ENCODE results near the gene HUWE1. TPM values are rescaled to one million over a fixed set of nuclear protein-coding genes. Genes with fewer than 3 reads are reported as not detected.

The HUWE1 gene
- total RNA-seq, 1 experiment from 2014 or later = 536 TPM

DNA sequence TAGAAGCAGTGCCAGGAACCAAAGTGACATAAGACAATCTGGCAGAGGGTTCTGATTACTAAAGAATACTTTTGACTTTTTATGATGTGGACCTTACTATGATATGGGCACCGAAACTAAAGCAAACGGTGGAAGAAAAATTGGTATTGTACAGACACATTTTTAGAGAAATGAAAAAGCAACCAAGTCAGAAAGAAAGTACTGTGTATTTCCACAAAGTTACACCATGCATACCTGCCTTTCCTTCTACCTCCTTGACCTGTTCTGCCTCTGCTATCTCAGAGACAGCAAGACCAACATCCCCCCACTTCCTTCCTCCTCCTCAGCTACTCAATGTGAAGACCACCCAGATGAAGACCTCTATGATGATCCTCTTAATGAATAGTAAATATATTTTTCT is 88.3 kb downstream of the HUWE1 start:
- Histone ChIP-seq H3K4me1 (replicated peaks; ENCODE audit: insufficient read depth) (no peaks in the 10 kb centered on the region), H3F3A (ENCODE audit: insufficient read depth, low read depth) (no peaks in the 10 kb centered on the region), H2AFZ (no peak overlapping the region), H3K27me3 (ENCODE audit: insufficient read depth, low read depth) (no peaks in the 10 kb centered on the region), H3K9me3 (ENCODE audit: insufficient read depth, low read depth) (no peaks in the 10 kb centered on the region), H3K9me2 (ENCODE audit: insufficient read depth) (no peaks in the 10 kb centered on the region), H3K27ac (no peak overlapping the region), H3K4me2 (no peak overlapping the region), H3K79me2 (ENCODE audit: low read depth) (no peaks in the 10 kb centered on the region), H3K4me3 (no peak overlapping the region), H3K36me3 (ENCODE audit: low read depth) (no peaks in the 10 kb centered on the region), H4K20me1 (ENCODE audit: insufficient read depth) (no peaks in the 10 kb centered on the region)
- intact Hi-C loops (cut with micrococcal nuclease; ENCODE audit: unreplicated experiment) = no loop called here
- CTCF ChIA-PET = no interaction called here
- POLR2A ChIA-PET (ENCODE audit: unreplicated experiment) = no interaction called here
- TF ChIP-seq, protein P1, sequence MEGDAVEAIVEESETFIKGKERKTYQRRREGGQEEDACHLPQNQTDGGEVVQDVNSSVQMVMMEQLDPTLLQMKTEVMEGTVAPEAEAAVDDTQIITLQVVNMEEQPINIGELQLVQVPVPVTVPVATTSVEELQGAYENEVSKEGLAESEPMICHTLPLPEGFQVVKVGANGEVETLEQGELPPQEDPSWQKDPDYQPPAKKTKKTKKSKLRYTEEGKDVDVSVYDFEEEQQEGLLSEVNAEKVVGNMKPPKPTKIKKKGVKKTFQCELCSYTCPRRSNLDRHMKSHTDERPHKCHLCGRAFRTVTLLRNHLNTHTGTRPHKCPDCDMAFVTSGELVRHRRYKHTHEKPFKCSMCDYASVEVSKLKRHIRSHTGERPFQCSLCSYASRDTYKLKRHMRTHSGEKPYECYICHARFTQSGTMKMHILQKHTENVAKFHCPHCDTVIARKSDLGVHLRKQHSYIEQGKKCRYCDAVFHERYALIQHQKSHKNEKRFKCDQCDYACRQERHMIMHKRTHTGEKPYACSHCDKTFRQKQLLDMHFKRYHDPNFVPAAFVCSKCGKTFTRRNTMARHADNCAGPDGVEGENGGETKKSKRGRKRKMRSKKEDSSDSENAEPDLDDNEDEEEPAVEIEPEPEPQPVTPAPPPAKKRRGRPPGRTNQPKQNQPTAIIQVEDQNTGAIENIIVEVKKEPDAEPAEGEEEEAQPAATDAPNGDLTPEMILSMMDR (conservative IDR thresholded peaks at IDR 0.05) = no peak
- TF ChIP-seq EZH2 (IDR thresholded peaks at IDR 0.05; ENCODE audit: low read depth) = no peak
- BruUV-seq (replicated peaks) = no TSS peak
- no peak for DNase-seq

GRCh38 chrX:53595266-53595810 is 91.2 kb downstream of the HUWE1 start:
- DNase-seq = no peak
- H3K4me2 ChIP-seq = no peak overlapping the region
- no peaks in the 10 kb centered on the region for H4K20me1 ChIP-seq (ENCODE audit: insufficient read depth)
- no peak overlapping the region for H2AFZ ChIP-seq
- no TSS peak for BruUV-seq (replicated peaks)
- H3K9me3 ChIP-seq (ENCODE audit: insufficient read depth, low read depth) = no peaks in the 10 kb centered on the region
- ChIA-PET POLR2A (ENCODE audit: unreplicated experiment) (no interaction called here), CTCF (no interaction called here)
- intact Hi-C loops (cut with micrococcal nuclease; ENCODE audit: unreplicated experiment) = no loop called here
- no peaks in the 10 kb centered on the region for H3F3A ChIP-seq (ENCODE audit: insufficient read depth, low read depth)
- no peak overlapping the region for H3K27ac ChIP-seq
- H3K9me2 ChIP-seq (ENCODE audit: insufficient read depth) = no peaks in the 10 kb centered on the region
- no peaks in the 10 kb centered on the region for H3K4me1 ChIP-seq (replicated peaks; ENCODE audit: insufficient read depth)
- no peak overlapping the region for H3K4me3 ChIP-seq
- no peaks in the 10 kb centered on the region for H3K36me3 ChIP-seq (ENCODE audit: low read depth)
- TF ChIP-seq, protein P1 (conservative IDR thresholded peaks at IDR 0.05) = no peak
- TF ChIP-seq EZH2 (IDR thresholded peaks at IDR 0.05; ENCODE audit: low read depth) = no peak
- no peaks in the 10 kb centered on the region for H3K27me3 ChIP-seq (ENCODE audit: insufficient read depth, low read depth)
- no peaks in the 10 kb centered on the region for H3K79me2 ChIP-seq (ENCODE audit: low read depth)

DNA sequence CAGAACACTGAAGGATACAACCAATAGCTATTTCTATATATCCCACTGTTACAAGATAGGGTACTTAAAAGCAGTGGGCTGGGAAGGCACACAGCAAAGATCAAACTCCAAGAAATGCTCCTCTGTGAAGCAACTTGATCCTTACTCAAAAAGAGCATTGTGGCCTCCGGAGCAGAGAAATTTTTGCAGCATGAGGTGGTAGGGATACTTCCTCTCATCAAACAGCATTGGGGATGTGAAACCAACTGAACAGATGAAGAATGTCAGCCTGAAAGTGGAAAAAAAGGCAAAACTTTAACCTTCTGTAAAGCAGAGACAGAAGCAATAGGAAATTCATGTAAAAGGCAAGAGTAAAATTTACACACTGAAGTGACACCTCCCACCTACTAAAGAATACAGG is 92.2 kb downstream of the HUWE1 start:
- H3K4me2 ChIP-seq = no peak overlapping the region
- H3K27ac ChIP-seq = no peak overlapping the region
- H3K27me3 ChIP-seq (ENCODE audit: insufficient read depth, low read depth) = no peaks in the 10 kb centered on the region
- no TSS peak for BruUV-seq (replicated peaks)
- POLR2A ChIA-PET (ENCODE audit: unreplicated experiment) = no interaction called here
- H3K4me1 ChIP-seq (replicated peaks; ENCODE audit: insufficient read depth) = no peaks in the 10 kb centered on the region
- H3K9me2 ChIP-seq (ENCODE audit: insufficient read depth) = no peaks in the 10 kb centered on the region
- intact Hi-C loops (cut with micrococcal nuclease; ENCODE audit: unreplicated experiment) = no loop called here
- CTCF ChIA-PET = no interaction called here
- TF ChIP-seq EZH2 (IDR thresholded peaks at IDR 0.05; ENCODE audit: low read depth) = no peak
- no peaks in the 10 kb centered on the region for H3F3A ChIP-seq (ENCODE audit: insufficient read depth, low read depth)
- no peaks in the 10 kb centered on the region for H3K36me3 ChIP-seq (ENCODE audit: low read depth)
- no peaks in the 10 kb centered on the region for H3K9me3 ChIP-seq (ENCODE audit: insufficient read depth, low read depth)
- no peaks in the 10 kb centered on the region for H4K20me1 ChIP-seq (ENCODE audit: insufficient read depth)
- no peaks in the 10 kb centered on the region for H3K79me2 ChIP-seq (ENCODE audit: low read depth)
- no peak overlapping the region for H3K4me3 ChIP-seq
- no peak for DNase-seq
- no peak overlapping the region for H2AFZ ChIP-seq

DNA sequence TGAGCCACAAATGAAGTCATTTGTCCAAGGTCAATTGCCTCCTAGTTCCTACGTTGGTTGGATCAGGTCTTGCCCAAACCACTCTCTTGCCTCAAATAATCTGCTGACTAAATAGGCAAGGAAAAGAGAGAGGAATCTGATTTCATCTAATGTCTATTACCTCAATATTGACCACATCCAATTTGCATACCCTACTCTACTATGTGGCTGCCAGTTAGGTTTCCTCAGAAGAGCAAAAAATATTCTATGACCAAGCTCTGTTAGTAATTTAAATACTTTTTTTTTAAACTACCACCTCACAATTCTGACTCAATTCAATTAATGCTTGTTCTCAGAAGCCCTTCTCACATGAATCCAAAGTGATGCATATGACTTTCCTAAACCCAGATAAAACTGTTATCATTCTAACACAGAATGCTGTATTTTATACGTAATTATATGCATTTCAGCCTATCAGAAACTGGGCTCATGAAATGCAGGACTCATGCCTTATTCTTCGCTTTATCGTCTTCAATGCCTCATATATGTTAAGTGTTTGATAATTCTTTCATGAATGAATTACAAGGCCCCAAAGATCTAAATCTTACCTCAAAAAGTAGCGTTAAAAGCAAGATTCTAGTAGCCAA is 98.6 kb downstream of the HUWE1 start:
- no peak for TF ChIP-seq EZH2 (IDR thresholded peaks at IDR 0.05; ENCODE audit: low read depth)
- TF ChIP-seq, protein P1 (conservative IDR thresholded peaks at IDR 0.05) = no peak
- no peaks in the 10 kb centered on the region for H3K9me3 ChIP-seq (ENCODE audit: insufficient read depth, low read depth)
- H4K20me1 ChIP-seq (ENCODE audit: insufficient read depth) = no peaks in the 10 kb centered on the region
- DNase-seq = no peak
- intact Hi-C loops (cut with micrococcal nuclease; ENCODE audit: unreplicated experiment) = no loop called here
- no peaks in the 10 kb centered on the region for H3F3A ChIP-seq (ENCODE audit: insufficient read depth, low read depth)
- no peaks in the 10 kb centered on the region for H3K4me1 ChIP-seq (replicated peaks; ENCODE audit: insufficient read depth)
- no peak overlapping the region for H2AFZ ChIP-seq
- H3K9me2 ChIP-seq (ENCODE audit: insufficient read depth) = no peaks in the 10 kb centered on the region
- POLR2A ChIA-PET (ENCODE audit: unreplicated experiment) = no interaction called here
- no peaks in the 10 kb centered on the region for H3K27me3 ChIP-seq (ENCODE audit: insufficient read depth, low read depth)
- H3K4me2 ChIP-seq = no peak overlapping the region
- no peaks in the 10 kb centered on the region for H3K79me2 ChIP-seq (ENCODE audit: low read depth)
- H3K27ac ChIP-seq = no peak overlapping the region
- no peaks in the 10 kb centered on the region; the same call in 1 of the 2 replicates for H3K36me3 ChIP-seq (ENCODE audit: low read depth)
- no peak overlapping the region for H3K4me3 ChIP-seq
- no TSS peak for BruUV-seq (replicated peaks)
- CTCF ChIA-PET = no interaction called here

Measured in PC-9 (cell line).